ENCODE data around the gene COPRS.

- TF ChIP-seq CTCF (optimal IDR thresholded peaks at IDR 0.05 in 1 of 3, IDR thresholded peaks at IDR 0.05 in 1 of 3, conservative IDR thresholded peaks at IDR 0.05 in 1 of 3; ENCODE audit: extremely low read depth in 1 of 3, insufficient read depth in 2 of 3, low read length in 3 of 3) (no peak), EZH2 (IDR thresholded peaks at IDR 0.05; ENCODE audit: low read length) (no peak)
Measured at GRCh38 chr17:31838636-31839225, 20.3 kb downstream of the COPRS start.

All from keratinocyte (primary cell).